GM18870 (cell line): ENCODE measurements around the gene AAGAB.

Source experiments
- ATAC-seq: cut with Tn5 transposase; IDR thresholded peaks from one replicate; pipeline ENCODE4 v1.9.1; 2021; ENCODE audit warnings: moderate library complexity; ENCODE audit not compliant: unreplicated experiment

The AAGAB gene

DNA sequence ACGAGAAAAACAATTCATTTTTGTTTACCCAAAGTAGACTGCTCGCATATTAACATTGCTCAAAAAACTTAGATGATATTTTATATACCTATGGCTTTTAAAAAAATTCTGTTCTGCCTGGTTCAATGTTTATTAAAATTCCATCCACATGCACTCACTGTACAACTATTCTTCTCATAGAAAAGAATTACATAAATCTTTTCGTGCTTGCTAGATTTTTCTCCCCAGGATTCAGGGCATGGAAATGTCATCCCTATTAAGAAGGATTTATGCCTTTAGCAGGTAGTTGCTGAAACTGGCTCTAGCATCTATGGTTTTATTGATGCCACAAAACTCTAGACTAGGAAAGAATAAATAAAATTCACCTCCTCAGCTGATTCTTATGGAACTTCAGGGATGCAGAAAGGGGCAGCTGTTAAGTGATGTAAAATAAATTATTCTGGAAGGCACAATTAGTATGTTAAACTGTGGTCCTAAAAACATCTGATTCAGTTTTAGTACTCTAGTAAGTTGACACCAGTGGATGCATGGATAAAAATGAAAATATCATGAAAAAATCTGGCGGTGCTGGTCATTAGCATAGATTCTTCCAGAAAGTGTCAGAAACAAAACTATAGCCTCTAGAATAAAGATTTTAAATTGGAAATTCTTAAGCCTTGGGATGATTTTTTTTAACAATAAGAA lies 41.6 kb downstream of the AAGAB start:
- ATAC-seq, result no peak

DNA sequence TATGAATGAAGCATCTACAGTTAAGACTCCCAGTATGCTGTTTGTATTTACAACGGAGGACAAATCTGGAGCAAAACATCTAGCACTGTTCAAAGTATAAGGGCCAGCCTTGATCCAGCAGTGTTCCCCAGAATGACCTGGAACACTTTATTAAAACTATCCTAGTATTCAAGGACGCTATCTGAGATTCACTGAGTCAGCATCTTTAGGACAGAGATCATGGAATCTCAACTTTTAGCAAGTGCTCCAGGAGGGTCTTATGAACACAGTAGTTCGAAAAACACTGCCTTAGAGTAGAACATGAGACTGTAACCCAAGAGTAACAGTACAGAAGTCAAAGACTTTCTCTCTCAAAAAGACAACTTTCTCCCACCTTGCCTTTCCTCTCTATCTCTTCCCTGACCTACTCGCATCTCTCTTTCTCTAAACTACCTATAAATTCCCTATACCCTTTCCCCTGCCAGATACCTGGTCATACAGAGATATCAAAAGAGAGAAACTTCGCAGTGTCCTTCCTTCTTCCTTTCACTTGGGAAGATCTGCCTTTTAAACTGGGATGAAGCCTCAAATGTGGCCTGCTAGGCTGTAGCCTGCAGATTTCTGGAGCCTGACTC lies 43.8 kb downstream of the AAGAB start:
- no peak for ATAC-seq

DNA sequence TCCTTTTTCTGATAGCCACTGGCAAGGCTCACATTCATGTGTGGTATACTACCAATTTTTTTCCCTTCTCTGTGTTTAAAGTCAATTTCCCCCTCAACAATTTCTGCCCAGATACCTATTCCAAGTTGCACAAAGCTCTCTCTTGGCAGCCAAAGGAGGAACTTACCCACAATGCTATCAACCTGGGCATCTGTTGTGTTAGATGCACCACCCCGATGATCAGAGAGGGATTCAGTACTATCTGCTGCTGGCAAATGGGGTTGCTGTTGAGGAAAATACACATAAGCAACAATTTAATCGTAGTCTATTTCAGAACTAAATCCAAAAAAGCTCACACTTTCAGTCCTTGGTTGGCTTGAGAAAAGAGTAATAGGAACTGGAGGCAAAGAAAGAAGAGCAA lies 46.1 kb downstream of the AAGAB start:
- ATAC-seq, result no peak

DNA sequence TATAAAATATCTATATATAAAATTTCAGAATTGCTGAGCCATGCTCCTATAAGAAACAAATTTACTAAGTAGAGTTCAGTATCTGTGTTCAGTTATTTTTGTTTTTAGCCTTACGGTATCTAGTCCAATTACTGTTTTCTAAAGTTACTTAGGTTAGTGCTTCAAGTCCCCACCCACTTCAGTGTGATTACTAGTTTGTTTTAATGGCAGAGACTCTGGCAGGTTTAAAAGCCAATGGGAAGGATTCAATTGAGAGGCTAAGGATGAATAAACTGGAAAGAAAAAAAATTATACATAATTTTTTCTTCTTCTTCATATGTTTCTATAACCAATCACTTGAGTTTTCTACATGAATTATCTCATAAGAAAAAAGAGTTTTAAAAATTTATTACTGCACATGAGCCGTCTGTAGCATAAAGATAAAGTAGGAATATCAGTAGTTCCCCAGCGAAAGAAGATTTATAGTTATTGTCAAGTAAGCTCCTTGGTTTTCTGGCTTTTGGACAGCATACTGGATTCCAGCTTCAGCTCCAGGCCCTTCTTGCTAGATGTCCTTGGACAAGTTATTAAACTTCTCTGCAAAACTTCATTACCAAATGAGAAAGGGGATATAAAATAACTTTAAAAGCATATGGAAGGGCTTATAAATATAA lies 46.8 kb downstream of the AAGAB start:
- no peak for ATAC-seq

DNA sequence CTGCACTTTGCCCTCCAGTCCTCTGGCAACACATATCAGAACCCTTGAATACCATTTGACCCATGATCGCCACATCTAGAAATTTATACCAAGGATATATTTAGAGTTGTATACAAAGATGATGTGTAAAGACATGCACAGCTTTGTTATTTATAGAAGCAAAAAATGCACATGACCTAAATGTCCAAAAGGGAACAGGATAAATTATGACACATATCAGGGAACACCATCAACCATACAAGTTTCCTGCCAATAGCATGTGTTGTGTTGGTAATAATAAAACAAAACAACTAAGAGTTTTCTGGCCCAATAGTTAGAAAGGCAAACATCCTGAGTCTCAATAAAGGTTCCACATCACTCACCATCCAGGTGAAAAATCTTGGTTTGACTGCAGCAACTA lies 51.5 kb downstream of the AAGAB start:
- ATAC-seq, result no peak

DNA sequence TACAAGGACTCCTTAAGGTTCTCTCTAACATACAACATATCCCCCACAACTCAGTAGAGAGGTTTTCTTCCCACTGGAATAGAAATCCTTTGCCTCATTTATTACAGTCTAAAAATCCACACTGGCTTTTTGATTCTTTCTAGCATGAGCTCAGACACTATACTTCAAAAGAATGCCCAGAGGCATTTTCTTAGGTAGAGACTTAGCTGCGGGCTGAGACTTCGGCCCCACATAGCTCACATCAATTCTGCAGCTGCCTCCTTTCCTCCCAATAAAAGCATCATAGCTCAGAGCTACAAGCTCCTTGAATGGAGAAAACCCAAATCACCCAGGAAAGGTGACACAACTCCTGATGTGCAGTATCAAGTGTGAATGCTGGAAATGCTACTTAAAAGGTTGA lies 52.4 kb downstream of the AAGAB start:
- ATAC-seq, result no peak

DNA sequence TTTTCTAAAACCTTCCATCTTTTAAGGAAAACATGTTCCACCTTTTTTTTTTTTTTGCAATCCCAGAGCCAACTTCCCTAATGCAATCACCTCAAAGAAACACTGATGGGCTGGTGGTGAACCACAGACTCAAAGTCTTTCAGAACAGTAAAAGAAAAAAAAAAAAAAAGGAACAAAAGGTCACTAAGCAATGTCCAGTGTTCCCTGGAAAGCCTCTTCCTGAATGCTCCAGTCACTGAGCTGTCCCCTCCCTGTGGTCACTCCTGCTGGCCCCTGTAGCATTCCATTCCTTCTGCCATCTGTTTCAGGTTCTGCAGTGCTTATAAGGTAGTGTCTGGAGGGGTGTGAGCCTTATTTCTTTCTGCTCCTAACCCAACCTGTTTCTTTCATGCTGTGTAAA lies 53.3 kb downstream of the AAGAB start:
- no peak for ATAC-seq

DNA sequence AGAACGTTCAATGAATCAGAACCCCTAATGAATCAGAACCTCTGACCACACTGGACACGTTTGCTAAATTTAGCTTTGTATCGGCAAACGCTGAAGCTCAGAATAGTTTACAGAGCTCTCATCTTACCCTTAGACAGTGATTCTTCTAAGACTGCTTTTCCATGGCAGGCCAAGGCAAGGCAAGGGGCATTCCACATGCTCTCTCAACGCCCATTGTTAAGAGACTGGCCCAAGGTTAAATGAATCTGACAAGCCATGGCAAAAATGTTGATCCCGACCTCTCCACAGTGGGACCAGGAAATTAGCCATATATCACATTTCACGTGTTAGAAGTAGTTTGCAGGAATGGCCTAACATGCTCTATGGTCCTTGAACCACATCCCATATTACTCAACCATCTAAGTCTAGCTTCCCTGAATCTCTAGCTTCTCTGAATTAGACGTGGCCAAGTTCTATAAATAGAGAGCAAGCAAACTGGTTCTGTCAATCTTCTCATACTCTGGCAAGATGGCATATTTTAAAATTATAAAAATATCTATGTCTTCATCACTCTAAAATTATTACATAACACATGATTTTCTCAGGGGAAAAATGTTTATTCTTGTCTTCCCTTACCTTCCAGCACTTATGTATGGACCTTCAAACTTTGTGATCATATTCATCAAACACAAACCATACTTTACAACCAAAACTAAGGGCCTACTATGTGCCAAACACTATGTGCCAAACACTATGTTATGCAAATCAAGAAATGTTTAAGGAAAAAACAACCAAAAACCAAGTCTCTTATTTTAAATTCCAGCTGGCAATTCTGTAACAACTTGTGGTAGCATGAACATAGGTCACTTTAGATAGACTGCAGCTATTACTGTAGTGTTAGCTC lies 54.3 kb downstream of the AAGAB start:
- ATAC-seq, result no peak

DNA sequence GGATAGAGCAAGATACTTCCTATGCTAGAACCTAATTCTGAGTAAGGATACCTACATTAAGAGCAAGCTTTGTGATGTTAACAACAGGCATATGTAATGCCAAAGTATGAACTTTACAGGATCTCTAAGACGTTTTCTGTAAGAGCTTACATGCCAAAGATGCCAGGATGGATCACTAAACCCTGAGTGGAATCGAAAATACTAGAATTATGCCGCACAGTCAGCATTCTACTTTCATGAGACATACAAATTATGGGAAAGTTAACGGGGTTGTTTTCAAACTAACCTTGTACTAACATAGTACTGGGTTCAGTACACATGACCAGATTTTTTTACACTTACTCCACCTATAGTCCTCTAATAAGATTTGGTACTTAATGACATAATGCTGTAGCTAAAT lies 55.1 kb downstream of the AAGAB start:
- no peak for ATAC-seq

DNA sequence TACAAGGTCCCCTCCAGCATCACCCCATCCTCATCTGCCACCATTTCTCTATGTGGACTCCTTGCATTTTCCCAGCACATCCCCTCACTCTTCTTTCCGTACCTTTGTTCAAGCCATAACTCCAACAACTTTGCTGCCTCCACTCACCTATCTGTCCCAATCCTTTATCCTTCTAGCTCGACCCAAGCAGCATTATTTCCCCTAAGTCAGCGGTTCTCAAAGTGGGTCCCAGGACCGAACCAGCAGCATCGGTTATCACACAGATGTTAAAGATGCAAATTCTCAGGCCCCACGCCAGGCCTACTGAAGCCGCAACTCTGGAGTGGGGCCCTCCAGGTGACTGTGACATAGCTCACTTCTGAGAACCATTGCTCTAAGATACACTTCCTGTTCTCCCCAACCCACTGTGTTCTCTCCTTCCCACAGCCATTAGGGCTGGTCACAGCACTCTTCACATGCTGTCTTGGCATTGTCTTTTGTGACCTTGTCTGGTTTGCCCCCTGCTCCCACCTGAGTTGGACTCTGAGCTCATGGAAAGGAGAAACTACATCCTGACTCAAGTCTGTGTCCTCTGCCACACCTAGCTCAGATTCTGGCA lies 56.2 kb downstream of the AAGAB start:
- no peak for ATAC-seq

DNA sequence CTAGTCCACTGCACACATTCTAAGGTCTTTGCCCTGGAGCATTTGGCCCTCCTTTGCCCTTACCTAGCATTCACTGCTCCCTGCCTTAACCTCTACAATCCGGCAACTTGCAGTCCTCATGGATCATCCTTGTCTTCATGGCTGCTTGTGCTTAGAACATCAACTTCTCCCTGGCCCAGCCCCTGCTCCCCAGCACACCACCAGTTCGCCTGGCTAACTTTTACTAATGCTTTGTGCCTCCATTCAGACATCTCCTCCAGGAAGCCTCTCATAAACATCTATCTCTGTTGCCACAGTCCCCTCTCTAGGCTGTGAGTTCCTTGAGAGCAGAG lies 57.1 kb downstream of the AAGAB start:
- ATAC-seq, result no peak

DNA sequence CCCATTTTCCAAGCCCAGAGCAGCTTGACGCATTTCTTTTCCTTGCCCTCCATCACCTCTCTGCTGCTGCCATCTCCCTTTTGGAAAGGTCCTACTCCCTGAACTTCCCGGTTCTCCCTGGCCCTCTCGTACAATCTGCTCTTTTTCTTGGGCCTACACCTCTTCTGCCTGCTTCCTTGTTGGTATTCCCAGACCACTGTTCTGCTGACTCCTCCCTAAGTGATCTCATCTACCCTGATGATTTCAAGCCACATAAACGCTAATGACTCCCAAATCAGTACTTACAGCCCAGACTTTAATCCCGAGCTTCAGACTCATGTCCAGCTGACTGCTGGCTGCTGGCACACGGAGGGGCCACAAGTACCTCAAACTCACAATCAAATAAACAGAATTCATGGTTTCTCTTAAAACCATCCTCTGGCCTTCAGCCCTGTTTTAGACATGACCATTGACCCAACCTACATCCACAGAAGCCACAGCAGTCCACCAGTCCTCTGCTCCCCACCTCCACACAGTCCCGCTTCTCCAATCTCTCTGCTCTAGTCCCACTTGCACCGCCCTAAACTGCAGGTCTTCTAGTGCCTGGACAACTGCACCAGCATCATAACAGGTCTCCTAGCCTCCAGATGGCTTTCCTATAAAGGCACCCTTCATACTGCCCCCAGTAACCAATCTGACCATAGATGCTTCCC lies 57.6 kb downstream of the AAGAB start:
- ATAC-seq, result no peak

DNA sequence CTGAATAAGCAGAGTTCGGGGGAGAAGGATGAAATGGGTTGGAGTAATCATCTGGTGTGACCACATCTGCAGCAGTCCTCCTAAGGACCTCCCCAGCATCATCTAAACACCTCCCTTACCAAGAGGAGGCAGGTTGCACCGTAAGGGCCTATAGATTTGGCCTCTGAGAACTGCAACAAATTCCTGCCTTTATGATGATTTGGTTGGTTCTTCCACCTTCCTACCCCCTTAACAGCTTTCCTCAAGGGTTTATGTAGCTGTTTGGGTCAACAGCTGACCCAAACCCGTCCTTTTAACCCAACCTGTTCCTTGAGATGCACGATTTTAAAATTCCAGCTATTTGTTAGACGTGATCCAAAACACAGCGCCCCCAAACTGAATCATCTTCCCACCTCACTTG lies 58.2 kb downstream of the AAGAB start:
- no peak for ATAC-seq

DNA sequence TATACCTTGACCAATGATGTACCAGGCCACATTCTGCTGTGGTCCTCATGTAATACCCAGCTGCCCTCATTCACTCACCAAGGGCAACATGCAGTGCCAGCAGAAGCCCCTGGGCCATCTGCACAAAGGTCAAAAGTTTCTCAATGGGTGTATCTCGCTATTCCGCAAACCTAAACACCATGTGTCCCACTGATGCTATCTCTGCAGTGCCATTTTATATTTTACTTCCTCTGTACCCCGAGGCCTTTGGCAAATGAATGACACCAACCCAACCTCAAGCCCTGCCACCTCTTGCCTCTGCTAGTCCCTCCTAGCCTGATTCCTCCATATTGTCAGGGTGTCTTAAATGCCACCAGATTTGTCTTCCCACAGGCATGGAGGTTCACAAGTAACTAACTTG lies 59.2 kb downstream of the AAGAB start:
- no peak for ATAC-seq

DNA sequence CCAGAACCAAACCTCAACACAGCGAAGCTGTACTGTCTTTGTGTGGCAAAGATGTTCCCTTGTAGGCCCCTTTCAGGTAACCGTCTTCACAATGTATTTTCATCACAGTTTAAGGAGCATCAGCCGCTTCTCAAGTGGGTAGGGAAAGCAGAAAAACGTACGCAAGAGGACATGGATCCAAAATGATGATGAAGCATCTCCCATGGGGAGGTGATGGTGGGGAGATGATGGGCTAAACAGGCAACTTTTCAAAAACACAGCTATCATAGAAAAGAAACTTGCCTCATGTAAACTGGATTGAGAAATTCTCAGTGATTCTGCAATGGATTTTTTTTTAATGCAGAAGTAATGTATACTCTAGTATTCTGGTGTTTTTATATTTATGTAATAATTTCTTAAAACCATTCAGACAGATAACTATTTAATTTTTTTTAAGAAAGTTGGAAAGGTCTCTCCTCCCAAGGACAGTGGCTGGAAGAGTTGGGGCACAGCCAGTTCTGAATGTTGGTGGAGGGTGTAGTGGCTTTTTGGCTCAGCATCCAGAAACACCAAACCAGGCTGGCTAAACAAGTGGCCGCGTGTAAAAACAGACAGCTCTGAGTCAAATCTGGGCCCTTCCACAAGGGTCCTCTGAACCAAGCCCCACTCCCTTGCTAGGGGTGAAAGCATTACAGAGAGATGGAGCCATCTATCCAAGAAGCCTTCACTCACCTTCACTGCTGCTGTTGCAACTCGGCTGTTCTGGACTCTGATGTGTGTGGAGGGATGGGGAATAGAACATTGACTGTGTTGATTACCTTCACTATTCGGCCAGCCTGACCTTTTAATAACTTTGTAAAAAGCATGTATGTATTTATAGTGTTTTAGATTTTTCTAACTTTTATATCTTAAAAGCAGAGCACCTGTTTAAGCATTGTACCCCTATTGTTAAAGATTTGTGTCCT lies 60.0 kb downstream of the AAGAB start:
- ATAC-seq, result no peak

DNA sequence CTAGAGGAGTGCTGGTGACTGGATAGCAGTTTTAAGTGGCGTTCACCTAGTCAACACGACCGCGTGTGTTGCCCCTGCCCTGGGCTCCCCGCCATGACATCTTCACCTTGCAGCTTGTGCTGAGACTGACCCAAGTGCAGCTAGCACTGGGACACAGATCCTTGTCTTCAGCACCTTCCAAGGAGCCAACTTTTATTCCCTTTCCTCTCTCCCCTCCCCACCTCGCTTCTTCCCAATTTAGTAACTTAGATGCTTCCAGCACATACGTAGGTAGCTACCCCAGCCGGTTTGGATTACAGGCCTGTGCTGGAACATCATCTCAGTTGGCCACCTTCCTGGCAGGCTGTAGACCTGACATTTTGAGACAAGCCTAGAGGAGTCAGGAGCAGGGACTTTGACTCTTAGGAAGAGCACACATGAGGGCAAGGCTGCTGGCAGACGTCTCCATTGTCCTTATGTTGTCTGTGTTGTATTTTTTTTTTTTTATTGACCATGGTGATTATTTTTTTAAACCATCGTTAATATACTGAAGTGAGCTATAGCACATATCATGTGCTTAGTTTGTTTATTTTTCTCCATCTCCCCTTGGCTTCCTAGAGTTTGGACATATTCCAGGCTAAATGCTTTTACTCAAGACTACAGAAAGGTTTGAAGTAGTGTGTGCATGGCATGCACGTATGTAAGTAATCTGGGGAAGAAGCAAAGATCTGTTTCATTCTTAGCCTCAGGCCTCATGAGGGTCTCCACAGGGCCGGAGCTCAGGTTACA lies 61.1 kb downstream of the AAGAB start:
- no peak for ATAC-seq

DNA sequence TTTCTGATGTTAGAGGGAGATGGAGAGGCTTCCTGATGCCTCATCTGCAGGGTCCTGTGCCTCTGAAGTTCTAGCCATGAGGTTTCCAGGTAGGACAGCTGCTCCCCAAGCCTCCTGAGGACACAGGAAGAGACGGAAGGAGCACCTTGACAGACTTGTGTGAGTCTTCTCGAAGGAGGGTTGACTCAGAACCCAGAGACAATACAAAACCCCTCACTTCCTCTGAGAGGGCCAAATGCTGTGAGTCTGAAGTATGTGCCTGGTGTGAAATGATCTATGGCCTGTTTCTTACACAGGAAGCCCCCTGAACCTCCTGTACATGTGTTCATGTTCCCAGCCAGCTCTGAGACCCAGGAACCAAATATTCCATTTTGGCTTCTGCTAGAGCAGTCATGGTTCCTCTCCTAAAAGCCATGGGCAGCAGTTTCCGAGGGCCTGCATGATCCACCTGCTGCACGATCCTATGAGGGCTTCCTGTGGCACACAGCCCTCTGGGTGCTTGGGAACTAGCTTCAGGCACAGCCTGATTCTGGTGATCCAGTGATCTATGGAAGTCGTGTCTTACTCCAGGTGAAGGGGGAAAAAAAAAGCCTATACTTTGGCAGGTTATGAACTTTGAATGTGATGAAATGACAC lies 62.2 kb downstream of the AAGAB start:
- ATAC-seq, result no peak

DNA sequence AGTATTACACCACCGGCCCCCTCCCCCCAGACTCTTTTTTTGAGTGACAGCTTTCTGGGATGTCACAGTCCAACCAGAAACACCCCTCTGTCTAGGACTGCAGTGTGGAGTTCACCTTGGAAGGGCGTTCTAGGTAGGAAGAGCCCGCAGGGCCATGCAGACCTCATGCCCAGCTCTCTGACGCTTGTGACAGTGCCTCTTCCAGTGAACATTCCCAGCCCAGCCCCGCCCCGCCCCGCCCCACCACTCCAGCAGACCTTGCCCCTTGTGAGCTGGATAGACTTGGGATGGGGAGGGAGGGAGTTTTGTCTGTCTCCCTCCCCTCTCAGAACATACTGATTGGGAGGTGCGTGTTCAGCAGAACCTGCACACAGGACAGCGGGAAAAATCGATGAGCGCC lies 63.6 kb downstream of the AAGAB start:
- no peak for ATAC-seq
